GM12878 (cell line): ENCODE measurements around the gene B3GALNT2. TPM values are rescaled to one million over a fixed set of nuclear protein-coding genes. Genes with fewer than 3 reads are reported as not detected.

Experiments used
- ATAC-seq: fragments of 200-7000 bp; cut with Tn5 transposase; 3 replicates; pipeline ENCODE4 v1.9.1; 2020; ENCODE audit warnings: mild to moderate bottlenecking, moderate library complexity
- BruUV-seq: library from RNA; stranded (reverse); fragments of 400-500 nt; replicated peaks from 2 replicates; lab custom pipeline; 2021; lab: Mats Ljungman, UMichigan
- CTCF ChIA-PET: fragments of 300-600 bp; sonication (Branson Sonifier 250); formaldehyde crosslinking; extraction: SDS; loops from one replicate; lab custom pipeline; 2021; ENCODE audit warnings: inconsistent platforms; lab: Yijun Ruan, JAX
- POLR2A ChIA-PET: fragments of 350-600 bp; formaldehyde crosslinking; extraction: SDS; loops from one replicate; lab custom pipeline; 2021; ENCODE audit warnings: inconsistent platforms; lab: Charles Lee
- RAD21 ChIA-PET: fragments of 300-600 bp; sonication (Branson Sonifier 250); formaldehyde crosslinking; loops from one replicate; lab custom pipeline; 2023; ENCODE audit warnings: antibody characterized with exemption; ENCODE audit not compliant: unreplicated experiment; lab: Charles Lee
- SMC1A ChIA-PET: fragments of 300-600 bp; sonication (Branson Sonifier 250); formaldehyde crosslinking; loops from one replicate; lab custom pipeline; 2023; ENCODE audit not compliant: unreplicated experiment, uncharacterized antibody; lab: Charles Lee
- DNase-seq: peaks from one replicate; pipeline ENCODE4 v3.0.0-alpha.2; 2011; ENCODE audit warnings: low read depth, low spot score
- FAIRE-seq: peaks from 3 replicates; lab custom pipeline; 2011; peaks lifted over from hg19 to GRCh38; lab: Jason Lieb, UNC
- H2AFZ ChIP-seq: 2 replicates; pipeline ENCODE4 v1.6.0; 2011; ENCODE audit warnings: low read depth, low read length, control low read depth; ENCODE audit not compliant: control insufficient read depth
- H3K27ac ChIP-seq: 2 replicates; pipeline ENCODE4 v1.5.1; 2011; ENCODE audit warnings: control low read depth; ENCODE audit not compliant: control insufficient read depth, insufficient read depth
- H3K27me3 ChIP-seq, 2 experiments: replicated peaks in 1 of 2; 2 replicates each; pipeline versions ENCODE4 v1.6.0 to v1.6.1; 2011; ENCODE audit warnings: low read length in 1 of 2; ENCODE audit not compliant: control insufficient read depth in 2 of 2, insufficient read depth in 2 of 2
- H3K36me3 ChIP-seq, 2 experiments: 2 replicates each; pipeline ENCODE4 v1.5.1; 2011; ENCODE audit warnings: low read length in 1 of 2; ENCODE audit not compliant: control insufficient read depth in 2 of 2, insufficient read depth in 2 of 2
- H3K4me1 ChIP-seq: 2 replicates; pipeline ENCODE4 v1.6.1; 2011; ENCODE audit warnings: mild to moderate bottlenecking, low read length, moderate library complexity, mixed read lengths; ENCODE audit not compliant: control insufficient read depth, insufficient read depth
- H3K4me2 ChIP-seq: 2 replicates; pipeline ENCODE4 v1.6.0; 2011; ENCODE audit warnings: control low read depth; ENCODE audit not compliant: control insufficient read depth, insufficient read depth
- H3K4me3 ChIP-seq: fragments of 200-600 bp; sonication (generic); 2 replicates; pipeline ENCODE4 v1.5.1; 2016
- H3K79me2 ChIP-seq: 2 replicates; pipeline ENCODE4 v1.6.0; 2011; ENCODE audit warnings: low read length; ENCODE audit not compliant: control insufficient read depth, insufficient read depth
- H3K9ac ChIP-seq: 2 replicates; pipeline ENCODE4 v1.8.0; 2011; ENCODE audit warnings: low read length, control low read depth, mixed read lengths; ENCODE audit not compliant: control insufficient read depth, insufficient read depth
- H3K9me3 ChIP-seq: replicated peaks from 3 replicates; pipeline ENCODE4 v1.5.1; 2011; ENCODE audit warnings: mild to moderate bottlenecking, low read length; ENCODE audit not compliant: control insufficient read depth, insufficient read depth
- H4K20me1 ChIP-seq: 2 replicates; pipeline ENCODE4 v1.6.0; 2011; ENCODE audit not compliant: control insufficient read depth, insufficient read depth
- CEBPB ChIP-seq, 2 experiments: fragments of 150-350 bp in 1 of 2; IDR thresholded peaks; 2 replicates each; pipeline ENCODE4 v1.6.1; 2012 to 2014; ENCODE audit warnings: low read depth in 2 of 2, low read length in 2 of 2, borderline replicate concordance in 1 of 2, inconsistent platforms in 1 of 2
- CREB1 ChIP-seq: IDR thresholded peaks from 2 replicates; pipeline ENCODE4 v1.6.1; 2012; ENCODE audit warnings: low read depth, mild to moderate bottlenecking, inconsistent platforms
- DPF2 ChIP-seq: fragments of 450-650 bp; IDR thresholded peaks from 2 replicates; pipeline ENCODE4 v1.6.1; 2017; ENCODE audit warnings: mild to moderate bottlenecking
- EP300 ChIP-seq, 2 experiments: fragments of 150-350 bp in 1 of 2; IDR thresholded peaks; 2 replicates each; pipeline ENCODE4 v1.6.1; 2011 to 2012; ENCODE audit warnings: low read depth in 2 of 2, low read length in 2 of 2, borderline replicate concordance in 1 of 2, improper control_type of control experiment in 1 of 2, inconsistent platforms in 1 of 2; ENCODE audit not compliant: control insufficient read depth in 1 of 2
- HDAC2 ChIP-seq: fragments of 200-600 bp; sonication (generic); IDR thresholded peaks from 2 replicates; pipeline ENCODE4 v1.6.1; 2017
- KAT2A ChIP-seq: conservative IDR thresholded peaks from 2 replicates; pipeline ENCODE4 v1.6.1; 2011; ENCODE audit warnings: low read depth, low read length; ENCODE audit not compliant: control insufficient read depth
- NFYB ChIP-seq: IDR thresholded peaks from 2 replicates; pipeline ENCODE4 v1.6.1; 2011; ENCODE audit warnings: low read depth, mild to moderate bottlenecking, low read length, improper control_type of control experiment, moderate library complexity; ENCODE audit not compliant: insufficient read depth
- NR2C2 ChIP-seq: IDR thresholded peaks from 2 replicates; pipeline ENCODE4 v1.6.1; 2011; ENCODE audit warnings: borderline replicate concordance, low read depth; ENCODE audit not compliant: control insufficient read depth, insufficient read length
- RUNX3 ChIP-seq: IDR thresholded peaks from 2 replicates; pipeline ENCODE4 v1.6.1; 2012; ENCODE audit warnings: low read length, inconsistent platforms
- SRF ChIP-seq, 2 experiments: IDR thresholded peaks; 2 replicates each; pipeline ENCODE4 v1.6.1; 2011; ENCODE audit warnings: low read depth in 2 of 2, low read length in 2 of 2, mild to moderate bottlenecking in 1 of 2, moderate library complexity in 1 of 2
- TARDBP ChIP-seq: IDR thresholded peaks from 2 replicates; pipeline ENCODE4 v1.6.1; 2016; ENCODE audit warnings: borderline replicate concordance
- WRNIP1 ChIP-seq: IDR thresholded peaks from 2 replicates; pipeline ENCODE4 v1.6.1; 2011; ENCODE audit warnings: low read depth, low read length, improper control_type of control experiment, borderline replicate concordance
- WGBS: methylation state at CpG from one replicate; pipeline ENCODE4 v1.1.6; 2016; ENCODE audit warnings: low lambda C conversion rate; ENCODE audit not compliant: insufficient replicate concordance, insufficient coverage; ENCODE audit errors: missing lambda C conversion rate; 5-methylcytosine and 5-hydroxymethylcytosine counted together
- in situ Hi-C: fragments of 300-500 bp; cut with MboI; formaldehyde crosslinking; loops from 9 replicates; pipeline ENCODE4 v1.14.3; 2018; ENCODE audit warnings: mixed read lengths
- intact Hi-C: fragments of 100-400 bp; cut with micrococcal nuclease; formaldehyde crosslinking; loops from one replicate; pipeline ENCODE4 v1.14.2; 2022; ENCODE audit not compliant: unreplicated experiment
- polyA plus RNA-seq, 11 experiments: library from polyadenylated mRNA; depleted of rRNA in 4 of 11; unstranded in 6 of 11; stranded (reverse) in 5 of 11; fragments of >200 nt; fragmentation: Nextera tagmentation in 4 of 11; fragmentation: Illumina TruSeq in 1 of 11; extraction: Ambion mirVana in 4 of 11; extraction: Trizol in 1 of 11; gene quantifications; 1 replicate in 1 of 11; 2 replicates in 10 of 11; pipeline versions ENCODE4 v1.2.1 to v1.2.3, GENCODE V29; 2011 to 2016; ENCODE audit warnings: inconsistent platforms in 2 of 11, missing spikeins in 2 of 11, low read depth in 1 of 11
- total RNA-seq, 4 experiments: library from RNA; depleted of rRNA in 3 of 4; stranded (reverse); fragments of >200 nt in 3 of 4; fragmentation: Illumina TruSeq in 1 of 4; extraction: Trizol in 1 of 4; gene quantifications; 2 replicates each; pipeline versions ENCODE4 v1.2.1 to v1.2.3, GENCODE V29; 2013 to 2021
- TF ChIP-seq, protein P1 (sequence below): fragments of 450-650 bp; formaldehyde crosslinking; IDR thresholded peaks from 2 replicates; pipeline ENCODE4 v1.4.0; 2022; ENCODE audit warnings: mild to moderate bottlenecking, moderate library complexity
- TF ChIP-seq, protein P2 (sequence below): fragments of 450-650 bp; IDR thresholded peaks from 2 replicates; pipeline ENCODE4 v1.6.1; 2017; ENCODE audit warnings: borderline replicate concordance

B3GALNT2 gene
- total and polyA plus RNA-seq, 10 of the 15 experiments (the other 5 are each of a cell fraction or from before 2014, with no cell fraction given), result 0.77 to 19.7 (median 12.7) TPM

DNA sequence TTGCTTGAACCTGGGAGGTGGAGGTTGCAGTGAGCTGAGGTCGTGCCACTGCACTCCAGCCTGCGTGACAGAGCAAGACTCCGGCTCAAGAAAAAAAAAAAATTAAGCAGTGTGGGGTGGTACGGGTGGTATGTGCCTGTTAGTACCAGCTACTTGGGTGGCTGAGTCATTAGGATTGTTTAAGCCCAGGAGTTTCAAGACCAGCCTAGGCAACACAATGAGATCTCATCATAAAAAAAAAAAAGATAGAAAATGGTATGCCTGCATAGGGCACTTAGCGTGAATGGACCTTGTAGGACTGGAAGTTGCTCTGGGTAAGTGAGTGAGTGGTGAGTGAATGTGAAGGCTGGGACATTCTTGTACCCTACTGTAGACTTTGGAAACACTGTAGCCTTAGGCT lies 100.1 kb downstream of the B3GALNT2 start:
- CTCF ChIA-PET, result interaction anchor here (0.6 to 2.7 kb wide), 2 partner anchors 12 to 753 kb away, joined by 3 to 14 read pairs; no protein-coding TSS in a partner anchor
- no peak for FAIRE-seq
- no peak overlapping the region for H3K4me3 ChIP-seq

DNA sequence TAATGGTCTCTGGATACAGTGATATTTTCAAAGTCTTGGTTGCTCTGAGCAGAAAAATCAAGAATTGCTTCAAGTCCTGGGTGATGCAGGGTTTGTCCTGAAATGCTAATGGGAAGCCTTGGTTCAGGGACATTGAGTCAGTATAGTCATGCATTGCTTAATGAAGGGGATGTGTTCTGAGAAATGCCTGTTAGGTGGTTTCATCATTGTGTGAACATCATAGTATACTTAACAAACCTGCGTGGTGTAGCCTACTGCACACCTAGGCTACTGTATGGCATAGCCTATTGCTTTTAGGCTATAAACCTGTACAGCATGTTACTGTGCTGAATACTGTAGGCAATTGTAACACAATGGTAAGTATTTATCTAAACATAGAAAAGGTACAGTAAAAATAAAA lies 100.7 kb downstream of the B3GALNT2 start:
- ChIA-PET SMC1A (no interaction called here), RAD21 (no interaction called here), CTCF (interaction anchor here (1.8 kb wide), 1 partner anchor 12 kb away, joined by 10 read pairs; no protein-coding TSS in a partner anchor), POLR2A (no interaction called here)
- no peak overlapping the region for H3K4me2 ChIP-seq
- FAIRE-seq (peak; percentile 52), DNase-seq (no peak), ATAC-seq (no peak)
- no TSS peak for BruUV-seq
- no peak overlapping the region for H3K9ac ChIP-seq
- no peak overlapping the region for H3K4me3 ChIP-seq
- no peaks in the 10 kb centered on the region for H3K27me3 ChIP-seq
- TF ChIP-seq EP300 (IDR thresholded peaks at IDR 0.05; ENCODE audit: borderline replicate concordance in 1 of 2, control insufficient read depth in 1 of 2, low read depth in 2 of 2, low read length in 2 of 2), result no peak
- no peak for TF ChIP-seq KAT2A
- TF ChIP-seq RUNX3, result no peak
- no peak for TF ChIP-seq CREB1
- no peak for TF ChIP-seq NR2C2
- TF ChIP-seq, protein P1, sequence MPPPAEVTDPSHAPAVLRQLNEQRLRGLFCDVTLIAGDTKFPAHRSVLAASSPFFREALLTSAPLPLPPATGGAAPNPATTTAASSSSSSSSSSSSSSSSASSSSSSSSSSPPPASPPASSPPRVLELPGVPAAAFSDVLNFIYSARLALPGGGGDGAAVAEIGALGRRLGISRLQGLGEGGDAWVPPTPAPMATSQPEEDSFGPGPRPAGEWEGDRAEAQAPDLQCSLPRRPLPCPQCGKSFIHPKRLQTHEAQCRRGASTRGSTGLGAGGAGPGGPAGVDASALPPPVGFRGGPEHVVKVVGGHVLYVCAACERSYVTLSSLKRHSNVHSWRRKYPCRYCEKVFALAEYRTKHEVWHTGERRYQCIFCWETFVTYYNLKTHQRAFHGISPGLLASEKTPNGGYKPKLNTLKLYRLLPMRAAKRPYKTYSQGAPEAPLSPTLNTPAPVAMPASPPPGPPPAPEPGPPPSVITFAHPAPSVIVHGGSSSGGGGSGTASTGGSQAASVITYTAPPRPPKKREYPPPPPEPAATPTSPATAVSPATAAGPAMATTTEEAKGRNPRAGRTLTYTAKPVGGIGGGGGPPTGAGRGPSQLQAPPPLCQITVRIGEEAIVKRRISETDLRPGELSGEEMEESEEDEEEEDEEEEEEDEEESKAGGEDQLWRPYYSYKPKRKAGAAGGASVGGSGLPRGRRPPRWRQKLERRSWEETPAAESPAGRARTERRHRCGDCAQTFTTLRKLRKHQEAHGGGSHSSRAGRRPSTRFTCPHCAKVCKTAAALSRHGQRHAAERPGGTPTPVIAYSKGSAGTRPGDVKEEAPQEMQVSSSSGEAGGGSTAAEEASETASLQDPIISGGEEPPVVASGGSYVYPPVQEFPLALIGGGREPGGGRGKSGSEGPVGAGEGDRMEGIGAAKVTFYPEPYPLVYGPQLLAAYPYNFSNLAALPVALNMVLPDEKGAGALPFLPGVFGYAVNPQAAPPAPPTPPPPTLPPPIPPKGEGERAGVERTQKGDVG (CRISPR knock-in tag), result no peak
- no peak for TF ChIP-seq NFYB
- TF ChIP-seq WRNIP1, result no peak
- TF ChIP-seq SRF (IDR thresholded peaks at IDR 0.05; ENCODE audit: low read depth in 2 of 2, low read length in 2 of 2), result no peak
- H3K36me3 ChIP-seq, result peaks cover 2% of the 10 kb centered on the region in 2 experiments; a peak in 2 of 4 replicates
- H3K9me3 ChIP-seq, result no peaks in the 10 kb centered on the region
- no peaks in the 10 kb centered on the region for H3K4me1 ChIP-seq
- intact Hi-C loops (no loop called here), in situ Hi-C loops (no loop called here)
- H4K20me1 ChIP-seq, result no peaks in the 10 kb centered on the region
- H3K79me2 ChIP-seq, result no peaks in the 10 kb centered on the region; the same call in 1 of the 2 replicates
- H3K27ac ChIP-seq, result no peak overlapping the region
- no peak overlapping the region for H2AFZ ChIP-seq
- WGBS, result 100% methylated on average over 1 of the region's 1 CpG

More for the DNA sequence above, 100.1 kb downstream of the B3GALNT2 start:
- TF ChIP-seq TARDBP, result no peak
- TF ChIP-seq, protein P2, sequence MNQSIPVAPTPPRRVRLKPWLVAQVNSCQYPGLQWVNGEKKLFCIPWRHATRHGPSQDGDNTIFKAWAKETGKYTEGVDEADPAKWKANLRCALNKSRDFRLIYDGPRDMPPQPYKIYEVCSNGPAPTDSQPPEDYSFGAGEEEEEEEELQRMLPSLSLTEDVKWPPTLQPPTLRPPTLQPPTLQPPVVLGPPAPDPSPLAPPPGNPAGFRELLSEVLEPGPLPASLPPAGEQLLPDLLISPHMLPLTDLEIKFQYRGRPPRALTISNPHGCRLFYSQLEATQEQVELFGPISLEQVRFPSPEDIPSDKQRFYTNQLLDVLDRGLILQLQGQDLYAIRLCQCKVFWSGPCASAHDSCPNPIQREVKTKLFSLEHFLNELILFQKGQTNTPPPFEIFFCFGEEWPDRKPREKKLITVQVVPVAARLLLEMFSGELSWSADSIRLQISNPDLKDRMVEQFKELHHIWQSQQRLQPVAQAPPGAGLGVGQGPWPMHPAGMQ, result no peak
- TF ChIP-seq HDAC2, result no peak
- no peak for TF ChIP-seq CEBPB (IDR thresholded peaks at IDR 0.05; ENCODE audit: borderline replicate concordance in 1 of 2, low read depth in 2 of 2, low read length in 2 of 2)
- no peak for TF ChIP-seq DPF2
- SMC1A ChIA-PET, result no interaction called here
- RAD21 ChIA-PET, result no interaction called here
- no peak overlapping the region for H3K4me2 ChIP-seq
- no TSS peak for BruUV-seq
- no peak overlapping the region for H3K9ac ChIP-seq
- POLR2A ChIA-PET, result no interaction called here
- no peaks in the 10 kb centered on the region for H4K20me1 ChIP-seq
- ATAC-seq (no peak), DNase-seq (no peak)
- no peaks in the 10 kb centered on the region for H3K9me3 ChIP-seq
- H3K4me1 ChIP-seq, result no peaks in the 10 kb centered on the region
- intact Hi-C loops (no loop called here), in situ Hi-C loops (no loop called here)
- no peak overlapping the region for H2AFZ ChIP-seq
- H3K27me3 ChIP-seq, result no peaks in the 10 kb centered on the region
- no peak overlapping the region for H3K27ac ChIP-seq
- no peaks in the 10 kb centered on the region; the same call in 1 of the 2 replicates for H3K79me2 ChIP-seq
- H3K36me3 ChIP-seq, result peaks cover 2% of the 10 kb centered on the region in 2 experiments; a peak in 2 of 4 replicates
- 92% methylated on average over 5 of the region's 5 CpGs for WGBS
